NCI-H1417 treated with DMSO at 0.1 percent for 48 hours (cell line): Measurements from ENCODE around the gene CIDEB.
"Not testable (repeated sequence)": the region's sequence is repeated elsewhere in the genome, so short reads cannot be mapped to it uniquely, and the experiment has no call there.

ENCODE experiments used
- DNase-seq: peaks from one replicate; lab custom pipeline; 2025; lab: John Stamatoyannopoulos, UW

The CIDEB gene, protein sequence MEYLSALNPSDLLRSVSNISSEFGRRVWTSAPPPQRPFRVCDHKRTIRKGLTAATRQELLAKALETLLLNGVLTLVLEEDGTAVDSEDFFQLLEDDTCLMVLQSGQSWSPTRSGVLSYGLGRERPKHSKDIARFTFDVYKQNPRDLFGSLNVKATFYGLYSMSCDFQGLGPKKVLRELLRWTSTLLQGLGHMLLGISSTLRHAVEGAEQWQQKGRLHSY

DNA sequence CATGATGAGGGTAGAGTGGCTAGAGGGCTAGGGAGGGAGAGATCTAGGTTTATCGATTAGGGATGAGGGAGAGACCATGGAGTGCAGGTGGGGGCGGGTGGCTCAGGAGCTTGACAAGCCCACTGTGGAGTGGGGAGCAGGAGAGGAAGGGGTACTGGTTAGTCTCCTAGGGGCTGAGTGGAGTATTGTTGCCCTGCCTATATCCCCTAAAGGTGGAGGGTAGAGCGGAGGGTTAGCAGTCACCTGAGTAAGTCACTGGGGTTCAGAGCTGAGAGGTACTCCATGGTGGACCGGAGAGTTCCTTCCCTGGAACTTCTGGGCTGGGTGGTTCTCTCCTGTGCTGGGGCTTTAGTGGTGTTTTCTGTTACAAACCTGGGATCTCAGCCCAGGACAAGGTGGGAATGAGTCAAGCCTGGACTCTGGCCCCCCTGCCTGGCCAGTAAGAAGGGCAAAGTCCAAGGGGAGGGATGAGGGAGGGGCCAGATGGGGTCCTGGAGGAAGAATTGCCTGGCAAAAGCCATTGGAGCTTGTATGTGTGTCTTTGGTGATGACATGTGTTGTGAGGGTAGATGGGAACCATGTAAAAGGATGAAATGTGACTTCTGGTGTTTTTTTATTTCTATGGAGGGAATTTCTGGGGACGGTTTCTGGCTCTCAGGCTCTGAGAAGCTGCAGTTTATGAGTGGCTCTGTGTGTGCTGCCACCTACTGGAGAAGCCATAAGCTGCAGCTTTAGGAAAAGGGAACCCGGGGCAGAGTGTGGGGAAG, at the start of gene CIDEB:
Gene CIDEB (minus strand): TSS at position 403 of the 767 bp plus-strand sequence. CDS start 119 bp downstream, at position 284.
- no peak for DNase-seq

DNA sequence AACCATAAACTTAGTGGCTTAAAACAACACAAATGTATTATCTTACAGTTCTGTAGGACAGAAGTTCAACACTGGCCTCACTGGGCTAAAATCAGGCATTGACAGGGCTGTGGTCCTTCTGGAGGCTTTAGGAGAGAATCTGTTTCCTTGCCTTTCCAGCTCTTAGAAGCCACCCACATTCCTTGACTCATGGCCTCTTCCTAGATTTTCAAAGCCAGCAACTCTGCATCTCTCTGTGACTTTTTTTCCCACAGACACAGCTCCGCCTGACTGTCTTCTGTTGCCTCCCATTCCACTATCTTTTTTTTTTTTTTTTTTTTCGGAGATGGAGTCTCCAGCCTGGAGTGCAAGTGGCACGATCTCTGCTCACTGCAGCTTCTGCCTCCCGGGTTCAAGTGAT, 48.4 kb upstream of the CIDEB start:
- no peak for DNase-seq

DNA sequence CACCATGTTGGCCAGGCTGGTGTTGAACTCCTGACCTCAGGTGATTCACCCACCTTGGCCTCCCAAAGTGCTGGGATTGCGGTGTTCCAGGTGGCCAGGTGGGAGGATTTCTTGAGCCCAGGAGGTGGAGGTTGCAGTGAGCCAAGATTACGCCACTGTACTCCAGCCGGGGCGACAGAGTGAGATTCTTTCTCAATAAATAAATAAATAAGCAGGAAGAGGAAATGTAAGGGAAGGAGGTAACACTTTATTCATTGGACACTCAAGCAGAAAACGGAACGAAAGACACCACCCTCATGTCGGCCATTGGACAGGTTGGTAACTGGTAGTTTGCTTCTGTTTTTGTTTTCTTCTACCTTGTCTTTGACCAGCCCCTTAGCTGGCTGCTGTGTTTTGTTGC, 47.2 kb upstream of the CIDEB start:
- DNase-seq: no peak

DNA sequence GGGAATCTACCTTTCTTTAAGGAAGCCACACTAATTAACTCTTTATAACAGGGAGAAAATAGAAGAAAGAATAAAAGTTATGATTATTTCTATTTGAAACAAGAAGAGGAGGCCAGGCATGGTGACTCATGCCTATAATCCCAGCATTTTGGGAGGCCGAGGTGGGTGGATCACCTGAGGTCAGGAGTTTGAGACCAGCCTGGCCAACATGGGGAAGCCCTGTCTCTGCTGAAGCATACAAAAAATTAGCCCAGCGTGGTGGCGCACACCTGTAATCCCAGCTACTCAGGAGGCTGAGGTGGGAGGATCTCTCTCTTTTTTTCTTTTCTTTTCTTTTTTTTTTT, 46.7 kb upstream of the CIDEB start:
- DNase-seq: not testable (repeated sequence)

DNA sequence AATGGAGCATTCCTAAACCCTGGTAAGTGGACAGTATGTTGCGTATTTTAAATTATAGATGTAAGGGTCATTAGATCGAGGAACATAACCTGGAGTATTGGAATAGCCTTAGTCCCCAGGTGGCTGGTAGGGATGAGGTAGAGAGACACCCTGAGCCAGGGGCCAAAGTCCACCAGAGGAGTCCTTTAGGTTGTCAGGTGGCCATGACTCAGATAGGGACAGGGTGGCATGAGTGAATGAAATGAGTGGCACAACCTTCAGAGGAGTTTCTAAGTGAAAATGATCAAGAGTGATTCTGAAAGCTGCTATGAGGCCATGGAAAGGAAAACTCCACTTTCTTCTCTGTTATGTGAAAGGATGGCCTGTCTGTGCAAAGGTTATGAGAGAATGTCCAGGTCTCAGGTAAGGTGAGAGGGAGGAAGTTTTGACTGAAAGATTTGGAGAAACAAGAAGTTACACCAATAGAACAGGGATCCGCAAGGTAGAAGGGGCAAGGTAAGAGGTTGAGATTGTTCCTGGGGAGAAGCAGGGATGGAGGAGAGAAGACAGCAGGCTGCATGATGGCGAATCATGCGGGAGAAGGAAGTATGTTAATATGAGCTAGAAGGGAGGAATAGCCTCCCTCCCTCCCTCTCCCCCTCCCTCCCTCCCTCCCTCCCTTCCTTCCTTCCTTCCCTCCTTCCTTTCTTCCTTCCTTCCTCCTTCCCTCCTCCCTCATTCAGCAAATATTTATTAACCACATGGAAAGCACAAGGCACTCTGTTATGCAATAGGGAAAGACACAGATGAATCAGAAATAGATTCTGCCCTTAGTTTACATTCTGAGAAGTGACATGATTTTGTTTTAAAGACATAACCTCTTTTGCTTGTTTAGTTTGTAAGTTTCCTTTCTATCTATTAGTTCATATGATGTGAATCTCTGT, 46.0 kb upstream of the CIDEB start:
- DNase-seq: no peak

DNA sequence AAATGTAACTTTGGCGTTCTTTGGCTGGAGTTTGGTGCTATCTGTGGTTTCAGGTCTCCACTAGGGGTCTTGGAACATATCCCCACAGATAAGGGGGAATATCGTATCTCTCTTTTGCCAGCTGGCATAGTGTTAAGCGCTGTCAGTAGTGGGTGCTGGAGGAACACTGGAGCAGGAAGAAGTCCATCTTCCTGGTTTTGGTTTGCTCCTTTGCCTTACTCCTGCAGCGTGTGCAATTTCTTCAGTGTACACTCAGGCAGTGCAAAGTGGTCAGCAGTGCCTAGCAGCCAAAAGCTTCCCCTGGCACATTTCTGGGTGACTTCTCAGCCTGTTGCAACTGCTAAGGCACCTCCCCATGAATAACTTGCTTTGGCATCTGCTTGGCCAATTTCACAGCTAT, 43.7 kb upstream of the CIDEB start:
- no peak for DNase-seq

DNA sequence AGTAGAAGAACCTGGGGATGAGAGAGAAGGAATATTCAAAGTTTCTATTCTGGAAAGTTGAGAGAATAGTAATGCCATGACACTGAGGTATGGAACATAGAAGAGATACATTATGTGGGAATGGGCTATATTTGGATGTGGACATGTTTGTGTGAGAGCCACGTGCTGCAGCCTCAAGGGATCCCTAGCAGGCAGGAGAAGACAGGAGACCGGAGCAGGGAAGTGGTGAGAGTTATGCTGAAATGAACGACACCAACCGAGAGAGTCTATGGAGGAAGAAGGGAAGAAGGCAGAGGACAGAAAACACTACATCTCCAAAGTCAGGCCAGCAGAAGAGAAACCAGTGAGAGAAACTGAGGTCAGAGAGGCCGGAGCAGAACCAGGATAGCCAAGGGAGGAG, 42.0 kb upstream of the CIDEB start:
- no peak for DNase-seq

DNA sequence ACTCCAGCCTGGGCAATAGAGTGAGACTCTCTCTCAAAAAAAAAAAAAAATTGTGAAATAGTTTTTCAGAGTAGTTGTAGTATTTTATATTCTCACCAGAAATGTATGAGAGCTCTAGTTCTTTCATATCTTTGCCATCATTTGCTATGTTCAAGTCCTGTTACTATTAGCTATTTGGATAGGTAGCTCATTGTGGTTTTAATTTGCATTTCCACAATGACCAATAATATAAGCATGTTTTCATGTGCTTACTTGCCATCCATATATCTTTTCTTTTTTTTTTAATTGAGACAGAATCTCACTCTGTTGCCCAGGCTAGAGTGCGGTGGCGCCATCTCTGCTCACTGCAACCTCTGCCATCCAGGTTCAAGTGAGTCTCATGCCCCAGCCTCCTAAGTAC, 40.4 kb upstream of the CIDEB start:
- no peak for DNase-seq

DNA sequence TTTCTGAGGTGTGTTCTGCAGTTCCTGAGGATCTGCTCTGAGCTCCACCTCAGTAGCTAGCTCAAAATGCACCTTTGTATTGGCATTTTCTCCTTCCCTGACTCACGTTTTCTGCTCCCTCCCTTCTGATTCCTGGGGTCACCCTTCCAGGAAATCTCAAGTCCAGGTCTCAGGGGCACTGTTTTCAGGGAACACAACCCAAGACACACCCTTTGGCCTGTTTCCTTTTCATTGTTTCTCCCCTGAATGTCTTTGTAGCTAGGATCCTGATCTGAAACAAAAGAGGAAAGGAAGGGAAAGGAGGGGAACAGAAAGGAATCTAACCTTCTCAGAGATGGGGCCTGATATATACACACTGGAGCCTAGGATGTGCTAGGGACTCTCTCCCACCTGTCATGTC, 39.4 kb upstream of the CIDEB start:
- no peak for DNase-seq

DNA sequence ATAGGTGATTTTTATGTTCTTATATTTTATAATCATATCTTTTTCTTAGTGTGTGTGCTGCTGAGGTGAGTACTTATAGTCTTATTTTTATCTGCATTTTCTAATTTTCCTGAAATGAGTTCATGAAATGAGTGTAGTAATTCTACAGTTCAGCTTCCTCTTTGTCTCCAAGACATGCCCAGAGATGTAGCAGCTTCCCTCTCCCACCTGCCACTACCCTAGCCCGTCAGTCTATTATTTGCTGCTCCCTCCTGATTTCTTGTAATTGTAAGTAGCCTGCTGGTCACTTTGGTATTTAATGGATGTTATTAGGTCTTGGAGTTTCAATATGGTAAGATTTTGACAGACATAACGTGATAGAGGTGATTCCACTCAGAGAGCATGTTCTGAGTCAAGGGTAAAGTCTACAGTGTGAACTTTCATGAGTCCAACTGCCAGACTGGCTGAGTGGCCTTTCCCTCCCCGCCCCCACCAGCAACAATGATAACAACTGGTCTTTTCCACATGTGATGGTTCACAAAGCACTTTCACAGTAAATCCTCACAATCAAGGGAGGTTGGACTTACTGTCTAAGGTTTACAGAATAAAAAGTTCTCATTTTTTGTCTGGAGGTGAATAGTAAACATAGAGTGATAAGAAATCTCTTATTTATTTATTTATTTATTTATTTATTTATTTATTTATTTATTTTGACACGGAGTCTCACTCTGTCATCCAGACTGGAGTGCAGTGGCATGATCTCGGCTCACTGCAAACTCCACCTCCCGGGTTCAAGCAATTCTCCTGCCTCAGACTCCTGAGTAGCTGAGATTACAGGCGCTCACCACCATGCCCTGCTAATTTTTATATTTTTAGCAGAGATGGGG, 36.3 kb upstream of the CIDEB start:
- no peak for DNase-seq

DNA sequence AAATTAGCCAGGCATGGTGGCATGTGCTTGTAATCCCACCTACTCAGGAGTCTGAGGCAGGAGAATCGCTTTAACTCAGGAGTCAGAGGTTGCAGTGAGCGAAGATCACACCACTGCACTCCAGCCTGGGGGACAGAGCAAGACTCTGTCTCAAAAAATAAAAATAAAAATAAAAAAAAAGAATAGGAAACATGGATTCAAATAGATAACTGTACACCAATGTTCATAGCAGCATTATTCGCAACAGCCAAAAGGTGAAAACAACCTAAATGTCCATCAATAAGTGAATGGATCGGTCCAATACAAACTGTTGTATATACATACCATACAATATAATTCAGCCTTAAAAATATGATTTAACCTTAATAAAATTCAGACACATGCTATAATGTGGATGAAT, 35.1 kb upstream of the CIDEB start:
- no peak for DNase-seq

DNA sequence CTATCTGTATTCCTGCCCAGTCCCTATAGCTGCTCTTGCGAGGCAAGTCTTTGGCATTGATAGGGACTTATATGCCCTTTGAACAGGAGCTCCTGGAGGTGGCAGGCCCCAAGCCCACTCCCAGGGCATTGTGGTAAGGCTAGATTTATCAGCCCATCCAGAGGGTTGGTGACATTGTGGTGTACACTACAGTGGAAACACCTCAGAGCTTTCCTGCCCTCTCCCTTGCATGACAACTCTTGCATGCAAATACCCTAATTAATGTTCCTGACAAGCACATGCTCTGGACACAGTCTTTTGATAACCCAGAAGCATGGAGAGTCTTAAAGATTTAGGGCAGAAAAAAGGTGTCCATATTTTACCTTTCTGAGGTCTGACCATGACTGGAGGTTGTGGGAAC, 32.8 kb upstream of the CIDEB start:
- no peak for DNase-seq

DNA sequence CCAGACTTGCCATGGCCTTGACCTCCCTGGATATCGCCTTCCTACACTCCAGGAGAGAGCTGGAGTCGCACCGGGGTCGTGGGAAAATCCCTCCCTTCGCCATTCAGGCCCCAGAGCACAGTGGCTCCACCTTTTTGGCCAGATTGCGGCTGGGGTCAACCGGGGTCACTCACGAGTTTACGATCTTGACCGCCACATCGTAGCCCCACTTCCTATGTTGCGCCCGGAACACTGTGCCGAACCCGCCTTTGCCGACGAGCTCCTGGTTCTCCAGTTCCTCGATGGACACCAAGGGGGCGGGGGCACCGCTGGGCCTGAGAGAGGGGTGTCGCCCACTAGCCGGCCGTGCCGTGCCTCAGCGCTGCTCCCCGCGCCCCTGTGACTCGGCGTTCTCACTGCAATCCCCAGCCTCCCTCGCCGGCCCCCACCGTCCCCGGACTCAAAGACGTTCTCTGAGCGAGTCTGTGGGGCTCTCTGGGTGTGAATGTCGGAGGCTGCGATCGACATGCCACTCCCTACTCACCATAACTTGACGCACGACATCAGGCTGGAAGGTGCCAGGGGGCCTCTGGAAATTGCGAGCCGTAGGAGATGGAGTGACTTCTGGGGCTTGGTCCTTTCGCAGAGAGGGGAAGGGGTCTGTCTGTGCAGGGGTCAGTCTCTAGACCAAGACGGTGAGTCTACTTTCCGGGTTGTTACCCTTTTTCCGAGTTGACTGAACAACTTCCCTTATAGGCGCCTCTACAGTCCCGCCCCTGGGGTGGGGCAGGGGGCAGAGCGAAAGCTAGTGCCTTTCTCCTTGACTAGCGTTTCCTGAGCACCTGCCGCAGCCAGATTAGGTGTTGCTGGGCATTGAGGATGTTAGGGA, 31.7 kb upstream of the CIDEB start, which contains the start of gene RIPK3:
Gene RIPK3 (minus strand): TSS at position 708 of the 868 bp plus-strand sequence. CDS start 165 bp downstream, at position 543.
- no peak for DNase-seq

DNA sequence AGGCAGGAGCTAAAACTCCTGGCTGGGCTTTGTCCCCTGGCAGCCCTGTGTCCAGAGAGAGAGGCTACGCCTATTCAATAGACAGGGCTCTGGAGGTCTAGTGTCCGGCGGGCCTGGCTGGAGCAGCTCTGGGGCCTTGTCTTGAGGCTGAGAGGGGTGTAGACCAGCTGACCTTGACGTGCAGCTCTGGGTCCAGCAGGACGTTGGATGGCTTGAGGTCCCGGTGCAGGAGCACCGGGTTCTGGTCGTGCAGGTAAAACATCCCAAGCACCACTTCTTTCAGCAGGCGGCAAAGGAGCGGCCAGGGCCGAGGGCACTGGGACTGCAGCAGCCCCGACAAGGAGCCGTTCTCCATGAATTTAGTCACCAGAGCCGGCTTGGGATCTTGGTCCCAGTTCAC, 31.1 kb upstream of the CIDEB start:
- DNase-seq: no peak

DNA sequence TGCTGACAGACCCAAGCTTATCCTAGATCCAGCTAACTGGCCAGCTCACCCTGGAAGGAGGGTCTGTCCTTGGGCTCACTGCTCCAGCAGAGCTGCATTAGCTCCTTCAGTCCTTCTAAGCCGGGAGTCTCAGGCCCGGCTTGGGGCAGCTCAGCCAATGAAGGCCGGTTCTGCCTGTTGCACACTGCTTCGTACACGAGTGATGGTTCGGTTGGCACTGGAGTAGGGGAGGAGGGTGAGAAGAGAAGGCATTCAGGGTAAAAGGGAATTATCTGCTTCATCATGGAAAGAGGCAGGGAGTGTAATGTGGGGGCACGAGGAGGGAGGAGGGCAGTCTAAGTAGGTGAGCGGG, 30.0 kb upstream of the CIDEB start:
- DNase-seq: no peak

DNA sequence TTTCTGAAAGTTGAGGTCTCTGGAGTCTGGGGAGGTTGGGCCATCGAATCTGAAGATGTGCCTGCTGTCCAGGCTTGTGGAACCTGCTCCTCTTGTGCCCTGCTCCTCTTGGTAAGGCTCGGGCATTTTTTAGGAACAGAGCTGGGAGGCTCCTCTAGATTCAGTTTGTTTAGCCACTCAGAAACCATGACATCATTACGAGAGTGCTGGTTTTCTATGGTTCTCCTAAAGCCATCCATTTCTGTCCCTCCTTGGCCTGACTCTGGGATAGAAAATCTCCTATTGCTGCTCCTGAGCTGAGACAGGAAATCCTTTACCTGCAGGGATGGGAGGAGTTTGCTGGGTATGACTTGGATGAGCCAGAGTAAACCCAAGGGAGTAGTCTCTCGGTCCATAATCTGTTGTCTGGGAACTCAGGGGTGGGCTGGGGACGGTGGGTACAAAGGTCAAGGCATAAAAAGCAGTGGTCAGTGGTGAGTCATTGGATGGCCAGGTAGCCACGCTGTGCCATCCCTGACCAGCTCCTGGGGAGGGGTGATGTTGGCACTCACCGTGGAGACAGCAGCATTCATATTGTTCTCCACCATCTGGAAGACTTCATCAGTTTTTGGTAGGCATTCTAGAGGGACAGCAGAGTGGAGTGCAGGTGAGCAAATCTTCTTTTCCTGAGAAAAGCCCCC, 29.5 kb upstream of the CIDEB start:
- no peak for DNase-seq

DNA sequence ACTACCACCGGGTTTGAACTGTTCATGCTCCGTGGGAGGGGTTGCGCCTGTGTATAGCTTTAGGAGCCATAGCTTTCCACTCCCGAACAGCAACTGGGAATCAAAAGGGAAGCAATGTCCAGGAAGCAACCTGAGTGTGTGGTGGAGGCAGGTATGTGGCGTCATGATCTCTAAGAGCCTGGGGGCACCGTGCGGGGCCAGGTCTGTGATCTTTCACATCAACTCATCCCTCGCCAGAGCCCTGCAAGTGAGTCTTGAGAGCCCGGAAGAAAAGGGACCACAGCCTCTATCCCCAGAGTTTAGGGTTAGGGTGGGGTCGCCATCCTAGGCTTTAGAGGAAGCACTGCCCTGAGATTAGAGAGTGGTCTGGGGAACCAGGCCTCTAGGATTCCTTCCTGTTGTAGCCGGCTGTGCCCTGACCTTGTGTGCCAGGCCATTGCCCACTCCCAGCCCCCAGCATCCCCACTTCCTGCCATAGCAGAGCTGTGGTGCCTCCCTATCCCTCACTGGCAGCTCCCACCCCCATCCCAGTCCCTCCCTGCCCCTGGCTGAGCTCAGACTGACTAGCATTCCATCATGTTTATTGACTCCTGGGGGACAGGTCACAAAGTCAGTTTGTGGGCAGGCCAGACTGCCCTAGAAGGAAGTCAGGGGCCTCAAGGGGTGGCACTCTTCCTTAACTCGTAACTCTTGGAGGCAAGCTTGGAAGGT, 27.8 kb upstream of the CIDEB start:
- no peak for DNase-seq

DNA sequence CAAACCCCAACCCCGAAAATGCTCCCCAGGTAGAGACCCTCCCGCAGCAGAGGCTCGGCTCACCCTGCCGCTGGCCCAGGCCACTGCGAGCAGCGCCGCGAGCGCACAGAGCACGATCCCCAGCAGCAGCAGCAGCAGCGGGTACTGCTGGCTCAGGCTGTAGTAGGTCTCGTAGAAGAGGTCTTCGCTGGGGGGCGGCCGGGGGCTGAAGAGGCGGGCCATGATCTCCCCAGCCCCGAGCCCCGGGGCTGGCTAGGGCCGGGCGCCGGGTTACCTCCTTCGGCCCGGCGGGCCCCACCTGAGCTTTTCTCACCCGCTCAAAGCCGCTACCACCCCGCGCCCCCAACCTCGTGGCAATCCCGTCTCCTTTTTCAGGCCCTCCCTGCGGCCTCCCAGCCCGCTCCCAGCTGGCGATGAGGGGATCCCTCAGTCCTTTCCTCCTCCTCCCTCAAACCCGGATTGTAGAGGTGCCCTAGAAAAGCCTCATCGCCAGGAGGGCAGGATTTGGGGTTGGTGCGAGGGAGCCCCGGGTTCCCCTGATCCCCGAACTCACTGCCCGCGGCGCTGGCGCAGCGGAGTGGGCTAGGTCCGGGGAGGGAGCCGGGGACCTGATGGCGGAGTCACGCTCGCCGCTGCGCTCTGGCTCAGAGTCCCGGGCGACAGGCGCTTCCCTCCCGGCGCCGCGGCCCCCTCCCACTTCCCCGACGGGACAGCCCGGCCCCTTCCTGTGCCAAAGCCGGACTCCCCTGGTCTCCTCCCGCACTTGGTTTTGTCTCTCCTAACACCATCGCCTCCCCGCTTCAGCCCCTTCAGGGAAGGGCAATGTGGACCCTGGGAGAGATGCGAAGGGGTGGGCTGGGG, 26.9 kb upstream of the CIDEB start, which contains the start of gene ADCY4:
Gene ADCY4 (minus strand): TSS at position 641 of the 861 bp plus-strand sequence. CDS start 419 bp downstream, at position 222.
- DNase-seq: no peak
